Measurements from ENCODE around the gene ADAP2. TPM values are rescaled to one million over a fixed set of nuclear protein-coding genes. Genes with fewer than 3 reads are reported as not detected.
"Not testable (repeated sequence)": the region's sequence is repeated elsewhere in the genome, so short reads cannot be mapped to it uniquely, and the experiment has no call there.

Gene ADAP2
- total RNA-seq, 1 experiment from 2014 or later: 0.76 TPM

GRCh38 chr17:30975042-30975820, 53.5 kb downstream of the ADAP2 start:
- Histone ChIP-seq H3K27me3 (ENCODE audit: insufficient read depth, low read depth) (no peaks in the 10 kb centered on the region), H3F3A (ENCODE audit: insufficient read depth, low read depth) (peaks cover 23% of the 10 kb centered on the region), H3K9me3 (ENCODE audit: insufficient read depth, low read depth) (no peaks in the 10 kb centered on the region), H3K9me2 (ENCODE audit: insufficient read depth) (no peaks in the 10 kb centered on the region), H3K4me1 (replicated peaks; ENCODE audit: insufficient read depth) (peaks cover 6% of the 10 kb centered on the region; the same call in 1 of the 2 replicates), H3K4me2 (no peak overlapping the region), H4K20me1 (ENCODE audit: insufficient read depth) (peaks cover 7% of the 10 kb centered on the region; the same call in 1 of the 2 replicates), H2AFZ (no peak overlapping the region), H3K27ac (no peak overlapping the region), H3K4me3 (no peak overlapping the region), H3K79me2 (ENCODE audit: low read depth) (peaks cover 34% of the 10 kb centered on the region), H3K36me3 (ENCODE audit: low read depth) (no peaks in the 10 kb centered on the region)
- no peak for TF ChIP-seq CTCF (conservative IDR thresholded peaks at IDR 0.05)
- no peak for TF ChIP-seq EZH2 (IDR thresholded peaks at IDR 0.05; ENCODE audit: low read depth)
- POLR2A ChIA-PET (ENCODE audit: unreplicated experiment): interaction anchor here (0.6 kb wide), 1 partner anchor 10 kb away, joined by 4 read pairs; no protein-coding TSS in a partner anchor
- BruUV-seq (replicated peaks): no TSS peak
- CTCF ChIA-PET: no interaction called here
- intact Hi-C loops (cut with micrococcal nuclease; ENCODE audit: unreplicated experiment): no loop called here
- DNase-seq: no peak

- CTCF ChIA-PET; POLR2A ChIA-PET (ENCODE audit: unreplicated experiment); H3K4me3 ChIP-seq; H3K4me1 ChIP-seq (replicated peaks; ENCODE audit: insufficient read depth); H3K9me2 ChIP-seq (ENCODE audit: insufficient read depth); H3F3A ChIP-seq (ENCODE audit: insufficient read depth, low read depth); intact Hi-C loops (cut with micrococcal nuclease; ENCODE audit: unreplicated experiment); H3K9me3 ChIP-seq (ENCODE audit: insufficient read depth, low read depth); H4K20me1 ChIP-seq (ENCODE audit: insufficient read depth); H2AFZ ChIP-seq; H3K36me3 ChIP-seq (ENCODE audit: low read depth); DNase-seq; H3K4me2 ChIP-seq; H3K27me3 ChIP-seq (ENCODE audit: insufficient read depth, low read depth); BruUV-seq (replicated peaks); H3K27ac ChIP-seq; H3K79me2 ChIP-seq (ENCODE audit: low read depth): not testable (repeated sequence)
Measured at GRCh38 chr17:30979919-30980318, 58.2 kb downstream of the ADAP2 start.

GRCh38 chr17:30981531-30982519, 60.1 kb downstream of the ADAP2 start:
- Histone ChIP-seq H3F3A (ENCODE audit: insufficient read depth, low read depth) (peaks cover 8% of the 10 kb centered on the region; the same call in 1 of the 2 replicates), H3K9me2 (ENCODE audit: insufficient read depth) (no peaks in the 10 kb centered on the region), H3K27ac (no peak overlapping the region), H3K4me1 (replicated peaks; ENCODE audit: insufficient read depth) (no peaks in the 10 kb centered on the region), H3K9me3 (ENCODE audit: insufficient read depth, low read depth) (no peaks in the 10 kb centered on the region), H3K4me2 (no peak overlapping the region), H3K79me2 (ENCODE audit: low read depth) (no peaks in the 10 kb centered on the region), H3K36me3 (ENCODE audit: low read depth) (no peaks in the 10 kb centered on the region), H4K20me1 (ENCODE audit: insufficient read depth) (0 out of 2 replicates have a peak, but pooled peaks cover 2% of the 10 kb centered on the region), H3K27me3 (ENCODE audit: insufficient read depth, low read depth) (no peaks in the 10 kb centered on the region), H2AFZ (no peak overlapping the region), H3K4me3 (no peak overlapping the region)
- intact Hi-C loops (cut with micrococcal nuclease; ENCODE audit: unreplicated experiment): no loop called here
- TF ChIP-seq CTCF (conservative IDR thresholded peaks at IDR 0.05): no peak
- no peak for TF ChIP-seq EZH2 (IDR thresholded peaks at IDR 0.05; ENCODE audit: low read depth)
- ChIA-PET POLR2A (ENCODE audit: unreplicated experiment) (no interaction called here), CTCF (no interaction called here)
- no peak for DNase-seq
- no TSS peak for BruUV-seq (replicated peaks)

All from PC-9 (cell line).